GM21737 (cell line): ENCODE data around the gene SLC26A11.
"Not testable (repeated sequence)": the region's sequence is repeated elsewhere in the genome, so short reads cannot be mapped to it uniquely, and the experiment has no call there.

Experiments used
- ATAC-seq: cut with Tn5 transposase; IDR thresholded peaks from one replicate; pipeline ENCODE4 v1.9.1; 2021; ENCODE audit warnings: mild to moderate bottlenecking, moderate library complexity; ENCODE audit not compliant: unreplicated experiment

Gene SLC26A11

DNA sequence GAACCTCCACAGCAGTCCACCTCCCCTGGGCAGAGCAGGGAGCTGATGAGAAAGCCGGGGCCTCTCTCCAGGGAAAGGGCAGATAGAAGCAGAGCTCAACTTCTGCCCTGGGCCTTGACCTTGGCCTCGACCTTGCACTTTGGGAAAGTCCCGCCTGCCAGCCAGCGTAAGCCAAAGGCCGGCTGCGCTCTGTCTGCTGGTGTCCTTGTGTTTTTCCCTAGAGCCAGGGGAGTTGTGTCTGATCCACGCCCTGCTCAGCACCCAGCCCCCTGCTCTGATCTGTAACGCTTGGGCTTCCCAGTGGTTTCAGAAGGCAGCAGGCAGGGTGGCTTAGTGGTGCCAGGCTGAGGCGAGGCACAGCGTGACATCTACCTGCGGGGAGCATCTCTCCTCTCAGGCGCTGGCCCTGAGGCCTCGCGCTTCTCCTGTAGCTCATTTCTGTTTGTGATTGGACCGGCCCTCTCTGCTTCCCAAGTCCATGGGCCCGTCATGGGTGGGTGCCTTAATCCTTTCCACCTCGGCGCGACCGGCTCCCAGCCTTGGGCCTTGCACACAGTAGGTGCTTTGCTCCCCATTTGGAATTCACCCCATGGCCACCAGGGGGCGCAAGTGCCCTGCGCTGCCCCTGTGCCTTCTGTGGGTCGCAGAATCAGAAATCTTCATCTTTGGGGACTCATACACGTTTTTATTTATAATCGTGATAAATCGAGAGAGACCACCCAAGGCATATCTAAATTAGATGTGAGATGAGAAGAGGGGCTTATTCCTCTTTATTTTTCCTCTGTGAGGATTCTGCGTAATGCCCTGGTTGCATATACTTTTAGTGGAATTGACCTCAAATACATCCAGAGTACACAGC is 24.3 kb upstream of the SLC26A11 start:
- no peak for ATAC-seq

- ATAC-seq, result no peak
These were observed 23.6 kb upstream of the SLC26A11 start for GRCh38 chr17:80196652-80197051.

GRCh38 chr17:80198144-80198661 is 22.0 kb upstream of the SLC26A11 start:
- ATAC-seq, result no peak

- not testable (repeated sequence) for ATAC-seq
These were observed 20.9 kb upstream of the SLC26A11 start for GRCh38 chr17:80199295-80199694.

- no peak for ATAC-seq
These were observed 18.8 kb upstream of the SLC26A11 start for GRCh38 chr17:80201446-80201845.

DNA sequence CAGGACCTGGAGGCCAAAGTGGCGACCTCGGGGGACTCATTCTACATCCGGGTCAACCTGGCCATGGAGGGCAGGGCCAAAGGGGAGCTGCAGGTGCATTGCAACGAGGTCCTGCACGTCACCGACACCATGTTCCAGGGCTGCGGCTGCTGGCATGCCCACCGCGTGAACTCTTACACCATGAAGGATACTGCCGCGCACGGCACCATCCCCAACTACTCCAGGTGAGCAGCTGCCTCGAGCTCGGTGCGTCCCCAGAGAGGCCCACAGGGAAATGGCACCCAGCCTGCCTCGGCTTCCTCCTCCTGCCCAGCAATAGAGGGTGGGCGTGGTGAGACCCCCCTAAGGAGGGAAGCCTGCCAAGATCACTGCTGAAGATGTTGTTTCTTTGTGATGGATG is 18.0 kb upstream of the SLC26A11 start:
- no peak for ATAC-seq

GRCh38 chr17:80203471-80203963 is 16.7 kb upstream of the SLC26A11 start:
- ATAC-seq, result no peak

- no peak for ATAC-seq
These were observed 15.4 kb upstream of the SLC26A11 start for GRCh38 chr17:80204626-80205468.

DNA sequence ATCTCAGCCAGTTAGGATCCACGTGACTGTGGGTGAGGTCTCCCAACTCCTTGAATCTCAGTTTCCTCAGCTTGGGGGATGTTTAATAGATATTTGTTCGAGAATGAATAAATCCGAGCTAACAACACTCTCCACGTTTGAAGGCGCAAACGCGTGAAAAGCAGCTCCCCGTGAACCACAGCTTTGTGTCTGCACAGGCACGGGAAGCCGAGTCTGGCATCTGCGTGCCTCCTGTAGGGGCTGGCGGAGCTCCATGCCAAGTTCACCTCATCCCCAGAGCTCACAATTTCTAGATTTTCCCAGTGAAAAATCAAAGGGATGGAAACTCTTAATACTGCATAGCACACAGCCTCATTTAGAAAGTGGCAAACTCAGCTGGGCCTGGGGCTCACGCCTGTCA is 14.4 kb upstream of the SLC26A11 start:
- ATAC-seq, result no peak

GRCh38 chr17:80208050-80208449 is 12.2 kb upstream of the SLC26A11 start:
- ATAC-seq, result no peak

- ATAC-seq, result no peak
These were observed 10.5 kb upstream of the SLC26A11 start for GRCh38 chr17:80209765-80210164.

DNA sequence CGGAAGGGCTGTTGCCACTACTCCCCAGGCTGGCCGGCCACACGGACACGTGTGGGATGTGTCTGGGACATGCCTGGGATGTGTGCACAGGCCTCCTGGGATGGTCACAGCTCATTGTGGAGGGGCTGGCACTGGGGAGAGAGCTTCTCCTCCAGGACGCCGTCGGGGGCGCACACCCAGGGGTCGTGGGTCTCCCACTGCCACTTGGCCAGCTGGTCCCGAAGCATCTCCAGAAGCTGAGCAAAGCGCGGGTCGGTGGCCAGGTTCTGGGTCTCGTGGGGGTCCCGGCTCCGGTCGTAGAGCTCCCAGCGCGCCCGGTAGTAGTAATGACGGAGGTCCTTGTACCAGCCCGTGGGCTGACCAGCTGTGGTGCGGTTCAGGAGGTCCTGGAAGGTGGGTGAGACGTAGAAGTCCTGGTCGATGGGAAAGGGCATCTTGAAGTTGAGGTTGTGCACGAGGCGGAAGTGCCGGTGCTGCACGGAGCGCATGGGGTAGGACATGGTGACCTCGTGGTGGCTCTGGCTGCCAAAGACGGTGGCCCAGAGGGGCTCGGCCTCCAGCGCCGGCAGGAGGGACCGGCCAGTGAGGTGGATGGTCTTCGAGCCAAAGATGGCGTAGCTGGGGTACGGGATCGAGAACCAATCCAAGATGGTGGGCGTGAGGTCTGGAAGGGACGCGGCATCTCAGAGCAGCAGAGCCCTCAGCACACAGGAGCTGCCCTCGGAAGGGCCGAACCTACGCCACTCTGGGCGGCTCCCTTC is 9.7 kb upstream of the SLC26A11 start:
- no peak for ATAC-seq

GRCh38 chr17:80212109-80212508 is 8.1 kb upstream of the SLC26A11 start:
- ATAC-seq, result no peak

DNA sequence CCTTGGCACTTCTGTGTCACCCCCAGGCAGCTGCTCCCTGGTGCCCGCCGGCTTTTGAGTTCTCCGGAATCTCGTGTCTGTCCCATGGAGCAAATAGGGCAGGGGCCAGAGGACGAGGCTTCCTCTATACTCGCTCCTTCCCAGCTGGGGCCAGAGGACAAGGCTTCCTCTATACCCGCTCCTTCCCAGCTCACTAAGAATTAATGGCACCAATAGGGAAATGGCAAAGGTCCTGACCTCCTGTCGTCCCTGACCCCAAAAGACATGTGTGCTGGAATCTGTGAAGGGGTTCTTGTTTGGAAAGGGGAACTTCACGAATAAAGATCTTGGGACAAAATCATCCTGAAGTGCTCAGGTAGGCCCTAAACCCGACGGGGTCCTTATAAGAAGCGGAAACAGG is 7.7 kb upstream of the SLC26A11 start:
- ATAC-seq, result no peak

DNA sequence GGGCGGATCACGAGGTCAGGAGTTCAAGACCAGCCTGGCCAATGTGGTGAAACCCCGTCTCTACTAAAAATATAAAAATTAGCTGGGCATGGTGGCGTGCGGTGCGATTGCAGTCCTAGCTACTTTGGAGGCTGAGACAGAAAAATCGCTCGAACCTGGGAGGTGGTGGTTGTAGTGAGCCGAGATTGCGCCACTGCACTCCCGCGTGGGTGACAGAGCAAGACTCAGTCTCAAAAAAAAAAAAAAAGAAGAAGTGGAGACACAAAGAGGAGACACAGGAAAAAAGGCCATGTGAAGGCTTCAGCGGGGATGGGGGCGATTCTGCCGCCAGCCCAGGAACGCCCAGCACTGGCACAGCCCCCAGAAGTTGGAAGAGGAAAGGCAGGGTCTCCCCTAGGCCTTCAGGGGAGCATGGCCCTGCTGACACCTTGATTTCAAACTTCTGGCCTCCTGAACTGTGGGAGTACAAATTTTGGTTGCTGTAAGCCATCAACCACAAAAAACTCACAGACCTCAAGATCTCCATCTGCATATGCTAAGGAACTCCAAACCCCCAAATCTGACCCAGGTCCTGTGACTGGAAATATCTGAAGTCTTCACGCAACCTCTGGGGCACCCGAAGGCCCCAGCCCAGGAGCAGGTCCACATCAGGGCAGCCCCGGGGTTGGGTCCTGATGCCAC is 7.1 kb upstream of the SLC26A11 start:
- no peak for ATAC-seq

- ATAC-seq, result no peak
These were observed 6.6 kb upstream of the SLC26A11 start for GRCh38 chr17:80213643-80213975.

DNA sequence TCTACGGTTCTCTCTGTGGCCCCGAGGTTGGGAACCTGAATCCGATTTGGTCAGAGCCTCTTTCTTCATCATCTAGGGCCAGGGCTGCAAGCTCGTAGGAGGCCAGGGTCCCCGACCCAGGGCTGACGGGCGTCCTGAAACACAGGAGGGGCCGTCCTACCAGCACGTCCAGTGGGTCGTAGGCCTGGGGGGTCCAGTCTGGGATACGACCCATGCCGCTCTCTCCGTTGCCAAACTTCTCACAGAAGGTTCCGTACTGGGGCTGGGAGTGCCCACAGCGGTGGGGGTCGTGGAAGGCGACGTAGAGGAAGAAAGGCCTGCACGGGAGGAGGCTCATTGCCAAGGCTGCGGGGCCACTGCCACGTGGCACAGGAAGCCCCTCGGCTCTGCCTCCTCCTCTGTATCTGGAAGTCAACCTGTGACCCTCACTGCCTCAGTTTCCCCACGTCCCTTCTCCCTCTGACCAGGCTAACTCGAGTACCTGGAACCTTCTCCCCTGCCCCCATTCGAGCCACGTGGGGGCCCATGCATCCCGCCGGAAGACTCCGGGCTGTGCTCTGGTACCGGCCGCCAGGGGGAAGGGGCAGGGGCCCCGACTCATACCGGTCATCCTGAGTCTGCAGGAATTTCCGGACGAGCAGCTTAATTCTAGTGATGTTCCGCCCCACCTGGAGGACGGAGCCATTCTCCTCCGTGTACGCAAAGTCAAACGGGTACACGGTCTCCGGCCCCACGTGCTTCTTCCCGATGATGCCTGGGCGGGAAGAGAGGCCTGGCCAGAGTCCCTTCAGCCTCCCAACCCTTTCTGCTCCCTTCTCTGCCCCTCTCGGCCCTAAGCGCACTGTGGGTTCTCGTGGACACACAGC is 6.0 kb upstream of the SLC26A11 start:
- no peak for ATAC-seq

DNA sequence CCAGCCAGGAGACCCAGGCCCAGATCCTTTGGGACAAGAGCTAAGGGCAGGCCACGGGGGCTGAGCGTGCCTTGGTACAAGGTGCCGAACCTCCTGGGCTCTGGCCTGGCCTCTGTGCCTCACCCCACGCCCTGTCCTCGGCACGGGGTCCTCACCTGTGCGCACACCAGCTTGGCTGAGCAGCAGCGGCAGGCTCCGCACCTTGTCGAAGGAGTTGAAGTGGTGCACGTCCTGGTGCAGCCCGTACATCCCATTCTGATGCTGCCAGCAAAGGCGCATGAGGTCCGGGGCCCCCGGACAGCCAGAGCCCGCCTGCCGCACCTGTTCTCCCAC is 5.4 kb upstream of the SLC26A11 start:
- no peak for ATAC-seq
